HG03139 (cell line): ENCODE results near the gene PCSK6.
"Not testable (repeated sequence)": the region's sequence is repeated elsewhere in the genome, so short reads cannot be mapped to it uniquely, and the experiment has no call there.

Source experiments
- ATAC-seq: cut with Tn5 transposase; IDR thresholded peaks from one replicate; pipeline ENCODE4 v1.9.1; 2021; ENCODE audit not compliant: unreplicated experiment

The PCSK6 gene

DNA sequence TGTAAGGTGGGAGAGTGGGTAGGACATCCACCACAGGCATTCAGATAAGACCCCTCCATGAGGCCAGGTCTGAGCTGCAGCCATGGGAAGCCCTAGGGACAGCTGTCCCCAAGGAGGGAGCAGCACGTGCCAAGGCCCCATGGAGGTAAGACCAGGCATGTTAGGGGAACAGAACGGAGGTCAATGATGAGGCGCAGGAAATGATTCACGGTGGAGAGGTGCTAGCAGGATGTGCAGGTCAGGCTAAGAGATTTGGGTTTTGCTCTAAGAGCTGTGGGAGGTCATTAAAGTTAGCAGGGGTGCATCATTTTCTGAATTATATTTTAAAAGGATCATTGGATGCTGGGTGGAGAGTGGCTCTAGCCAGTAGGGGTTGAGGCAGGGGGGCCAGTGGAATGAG lies 128.1 kb downstream of the PCSK6 start:
- no peak for ATAC-seq

DNA sequence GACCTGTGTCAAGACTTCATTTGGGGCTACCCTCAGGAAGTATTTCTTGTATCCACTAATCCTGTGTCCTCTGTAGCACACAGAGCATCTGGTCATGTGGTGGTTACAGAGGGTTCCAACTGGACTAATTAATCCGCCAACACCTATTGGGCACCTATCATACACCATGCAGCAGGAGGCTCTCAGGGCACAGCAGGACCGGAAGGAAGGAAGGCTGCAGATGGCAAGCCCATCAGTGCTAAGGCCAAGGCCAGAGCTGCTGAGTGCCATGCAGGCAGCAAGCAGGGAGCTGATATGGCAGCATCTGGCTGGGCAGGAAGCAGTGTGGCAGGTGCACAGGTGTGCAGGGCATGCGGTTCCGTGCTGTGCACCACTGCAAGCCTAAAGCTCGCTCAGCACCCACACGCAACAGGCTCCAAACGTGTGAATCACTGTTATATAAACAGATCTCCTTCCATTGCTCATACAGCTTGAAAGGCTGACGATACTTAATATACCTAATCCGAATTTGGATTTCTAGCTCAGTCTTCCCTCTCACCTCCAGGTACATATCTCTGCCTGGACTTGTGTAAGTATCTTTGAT lies 130.1 kb downstream of the PCSK6 start:
- no peak for ATAC-seq

DNA sequence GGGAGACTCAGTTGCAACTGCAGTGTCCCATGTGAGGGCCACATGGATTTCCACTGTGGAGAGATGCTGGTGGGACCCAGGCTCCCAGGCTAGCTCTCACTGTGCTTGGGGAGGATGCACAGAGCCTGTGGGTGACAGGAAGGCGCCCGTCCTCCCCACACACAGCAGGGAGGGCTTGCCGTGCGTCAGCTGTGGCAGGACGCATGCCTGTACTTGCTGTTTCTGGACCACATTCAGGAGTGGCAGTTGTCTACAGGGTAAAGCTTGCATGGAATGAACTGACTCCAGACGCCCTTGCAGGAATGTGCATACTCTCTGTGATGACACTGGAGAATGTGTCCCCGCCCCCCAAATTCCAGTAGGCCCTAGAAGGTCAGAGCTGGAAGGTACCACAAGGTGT lies 130.6 kb downstream of the PCSK6 start:
- ATAC-seq, result no peak

DNA sequence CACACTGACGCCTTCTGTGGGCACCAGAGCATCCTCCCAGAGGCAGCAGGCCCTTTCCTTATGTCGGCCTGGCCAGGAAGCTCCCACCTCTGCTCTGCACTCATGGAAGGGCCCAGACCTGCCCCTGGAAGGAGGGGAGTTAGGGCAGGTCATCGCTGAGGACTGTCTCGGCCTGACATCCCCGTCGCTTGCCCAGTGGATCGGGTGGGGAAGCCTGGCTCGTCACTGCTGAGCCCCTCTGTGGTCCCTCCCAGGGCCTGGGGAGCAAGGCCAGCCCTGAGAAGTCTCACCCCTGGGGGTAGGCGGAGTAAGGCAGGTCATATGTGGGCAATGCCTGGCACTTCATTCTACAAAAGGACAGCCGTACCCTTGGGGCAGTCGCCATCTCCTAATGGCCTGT lies 131.6 kb downstream of the PCSK6 start:
- no peak for ATAC-seq

DNA sequence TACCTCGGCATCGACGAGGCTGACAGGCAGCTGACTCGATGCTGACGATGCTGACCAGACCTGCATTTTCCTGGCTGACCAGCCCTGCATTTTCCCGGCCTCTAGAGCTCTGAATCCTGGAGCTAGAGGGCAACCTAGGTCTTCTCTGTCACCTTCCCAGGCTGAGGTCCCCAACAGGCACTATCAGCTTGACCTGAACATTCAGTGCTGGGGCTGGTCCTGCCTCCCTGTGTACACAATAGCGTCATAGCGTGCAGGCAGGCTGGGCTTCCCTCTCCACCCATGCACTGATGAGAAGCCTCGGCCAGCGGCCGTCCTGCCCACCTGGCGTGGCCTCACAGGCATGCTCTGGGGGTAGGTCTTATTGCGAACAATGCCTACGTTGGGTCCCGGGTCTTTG lies 132.2 kb downstream of the PCSK6 start:
- ATAC-seq, result no peak

DNA sequence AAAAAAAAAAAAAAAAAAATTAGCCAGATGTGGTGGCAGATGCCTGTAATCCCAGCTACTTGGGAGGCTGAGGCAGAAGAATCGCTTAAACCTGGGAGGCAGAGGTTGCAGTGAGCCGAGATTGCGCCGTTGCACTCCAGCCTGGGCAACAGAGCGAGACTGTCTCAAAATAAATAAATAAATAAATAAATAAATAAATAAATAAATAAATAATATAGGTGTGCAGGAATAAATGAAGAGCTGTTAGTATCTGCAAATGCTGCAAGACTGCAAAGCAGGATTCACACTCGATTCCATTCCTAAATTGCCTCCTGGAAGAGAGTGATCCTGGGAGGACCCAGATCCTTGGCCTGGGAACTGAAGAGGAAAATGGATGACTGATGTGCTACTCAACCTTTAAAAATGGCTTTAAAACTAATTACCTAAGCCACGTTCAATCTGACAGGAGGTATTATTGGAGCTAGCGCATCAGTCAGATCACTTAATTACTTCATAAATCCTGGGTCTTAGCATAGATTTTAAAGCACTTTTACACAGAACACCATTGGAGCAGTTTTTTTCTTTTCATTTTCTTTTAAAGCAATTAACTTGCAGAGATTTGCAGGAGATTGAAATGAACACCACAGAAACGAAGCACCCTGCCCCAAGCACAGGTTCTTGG lies 132.9 kb downstream of the PCSK6 start:
- ATAC-seq, result not testable (repeated sequence)

DNA sequence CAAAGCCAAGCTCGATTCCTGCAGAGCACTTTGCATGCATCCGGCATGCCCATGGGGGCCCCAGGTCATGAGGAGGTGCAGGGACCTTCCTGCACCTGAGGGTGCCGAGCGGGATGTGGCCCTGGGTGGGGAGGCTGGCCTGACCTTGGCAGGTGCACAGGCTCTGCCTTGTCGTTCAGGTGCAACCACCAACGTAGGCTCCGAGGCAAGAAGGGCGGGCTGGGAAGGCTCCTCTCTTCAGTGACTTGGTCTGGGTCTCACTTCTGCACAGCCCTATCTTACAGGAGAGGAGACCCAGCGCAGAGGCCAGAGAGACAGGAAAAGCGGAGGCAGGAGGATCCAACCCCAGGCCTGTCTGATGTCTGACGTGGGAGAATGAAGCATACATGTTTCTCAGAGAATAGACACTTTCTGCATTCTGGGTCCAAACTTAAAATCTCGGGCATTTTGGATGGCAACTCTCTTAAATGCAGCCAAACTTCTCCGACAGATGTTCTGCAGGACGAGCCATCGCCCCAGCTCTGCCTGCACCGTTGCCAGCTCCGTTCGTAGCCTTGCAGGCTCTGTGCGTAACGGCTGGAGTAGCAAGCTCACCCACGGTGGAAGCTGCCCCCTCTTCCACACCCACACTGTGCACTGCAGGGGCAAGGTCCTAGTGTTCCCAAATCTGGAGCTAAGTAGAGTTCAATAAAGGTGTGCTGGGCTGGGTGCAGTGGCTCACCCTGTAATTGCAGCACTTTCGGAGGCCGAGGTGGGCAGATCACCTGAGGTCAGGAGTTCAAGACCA lies 133.6 kb downstream of the PCSK6 start:
- ATAC-seq, result no peak

DNA sequence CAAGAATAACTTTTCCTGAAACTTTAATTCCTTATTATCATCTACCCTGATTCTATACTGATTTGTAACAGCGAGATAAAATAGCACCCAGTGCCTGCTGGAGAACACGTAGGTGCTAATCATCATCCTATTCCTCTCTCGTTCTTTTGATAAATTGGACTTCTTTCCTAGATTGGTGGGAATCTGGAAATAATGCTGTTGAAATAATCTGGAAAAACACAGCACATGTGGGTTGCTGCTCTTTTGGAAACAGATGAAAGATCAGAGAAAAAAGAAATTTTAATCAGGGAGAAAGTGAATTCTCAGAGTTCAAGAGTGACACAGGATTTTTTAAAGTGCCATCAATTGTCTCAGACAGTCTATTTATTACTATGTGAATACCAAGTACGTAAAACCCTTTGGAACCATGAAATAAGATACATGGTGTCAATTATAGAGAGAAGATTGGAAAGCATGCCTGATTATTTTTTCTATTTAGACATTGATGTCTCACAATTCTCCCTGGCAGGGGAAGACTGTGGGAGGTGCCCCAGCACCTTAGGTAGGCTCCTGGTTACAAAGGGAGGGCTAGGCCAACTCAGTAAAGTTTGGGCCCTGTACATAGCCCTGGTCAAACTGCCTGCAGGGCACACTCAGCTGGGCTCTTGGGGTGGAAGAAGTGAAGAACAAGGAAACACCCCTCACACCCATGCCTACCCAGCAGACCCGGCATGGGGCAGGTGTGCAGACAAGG lies 134.4 kb downstream of the PCSK6 start:
- ATAC-seq, result no peak

DNA sequence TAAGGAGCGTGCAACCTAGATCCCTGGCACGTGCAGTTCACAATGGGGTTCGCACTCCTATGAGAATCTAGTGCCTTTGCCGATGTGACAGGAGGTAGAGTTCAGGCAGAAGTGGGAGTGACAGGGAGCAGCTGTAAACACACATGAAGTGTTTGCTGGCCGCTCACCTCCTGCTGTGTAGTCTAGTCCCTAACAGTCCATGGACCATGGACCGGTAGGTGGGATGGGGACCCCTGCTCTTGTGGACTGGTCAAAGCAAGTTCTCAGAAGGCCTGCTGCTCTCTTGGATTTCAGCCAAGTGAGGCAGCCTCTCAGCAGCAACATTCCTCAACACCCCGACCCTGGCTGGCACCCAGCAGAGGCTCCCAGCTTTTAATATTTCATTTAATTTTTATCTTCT lies 136.3 kb downstream of the PCSK6 start:
- ATAC-seq, result no peak

DNA sequence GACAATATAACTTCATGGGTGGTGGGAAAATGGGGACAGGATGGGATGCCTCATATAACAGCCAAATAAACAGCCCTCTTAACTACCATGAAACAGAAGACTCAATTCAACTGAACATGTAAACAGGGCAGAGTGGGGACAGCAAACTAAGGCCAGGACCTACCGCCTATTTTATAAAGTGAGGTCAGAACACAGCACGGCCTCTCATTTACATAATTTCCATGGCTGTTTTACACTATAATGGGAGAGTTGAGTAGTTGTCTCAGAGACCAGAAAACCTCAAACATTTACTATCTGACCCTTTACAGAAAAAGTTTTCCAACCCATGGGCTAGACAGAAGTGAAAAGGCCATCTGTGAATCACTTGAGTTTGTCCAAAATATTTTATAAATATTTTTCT lies 137.8 kb downstream of the PCSK6 start:
- ATAC-seq, result no peak

DNA sequence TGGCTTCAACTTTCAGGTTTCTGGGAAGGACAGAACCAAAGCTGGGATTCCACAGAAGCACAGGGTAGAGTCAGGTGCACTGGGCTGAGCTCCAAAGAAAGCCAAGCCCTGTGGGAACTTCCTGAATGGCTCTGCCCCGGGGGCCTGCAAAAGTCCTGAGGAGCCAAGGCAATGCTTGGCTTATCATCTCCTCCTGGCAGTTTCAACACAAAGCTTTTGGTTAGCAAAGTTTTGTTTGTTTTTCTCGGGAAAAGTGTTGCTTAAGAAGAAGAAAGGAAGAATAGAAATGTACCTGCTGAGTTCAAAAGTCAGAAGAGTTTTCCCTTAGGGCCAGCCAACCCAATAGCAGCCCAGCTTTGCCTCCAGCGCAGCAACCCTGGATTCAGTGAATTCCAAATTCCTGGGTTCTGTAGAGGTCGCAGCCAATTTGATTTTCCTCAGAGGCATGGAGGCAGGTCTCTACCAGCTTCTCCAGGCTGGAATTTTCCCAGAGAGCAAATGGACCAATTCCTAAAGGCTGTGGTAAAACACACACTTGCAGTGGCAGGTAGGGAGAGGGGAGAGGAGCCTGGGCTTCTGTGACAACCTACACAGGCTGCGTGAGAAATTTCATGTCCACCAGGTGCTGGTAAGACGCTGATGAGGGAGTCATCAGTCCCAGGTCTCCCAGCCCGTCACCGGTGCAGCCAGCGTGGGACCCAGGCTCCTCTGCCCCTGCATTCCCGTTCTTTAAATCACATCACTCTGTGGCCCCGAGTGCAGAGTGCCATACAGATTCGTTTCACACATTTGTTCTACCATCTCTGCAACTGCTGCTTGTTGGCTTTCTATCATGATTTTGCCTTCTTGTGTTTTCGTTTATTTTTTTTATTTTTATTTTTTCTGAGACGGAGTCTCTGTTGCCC lies 140.2 kb downstream of the PCSK6 start:
- no peak for ATAC-seq

DNA sequence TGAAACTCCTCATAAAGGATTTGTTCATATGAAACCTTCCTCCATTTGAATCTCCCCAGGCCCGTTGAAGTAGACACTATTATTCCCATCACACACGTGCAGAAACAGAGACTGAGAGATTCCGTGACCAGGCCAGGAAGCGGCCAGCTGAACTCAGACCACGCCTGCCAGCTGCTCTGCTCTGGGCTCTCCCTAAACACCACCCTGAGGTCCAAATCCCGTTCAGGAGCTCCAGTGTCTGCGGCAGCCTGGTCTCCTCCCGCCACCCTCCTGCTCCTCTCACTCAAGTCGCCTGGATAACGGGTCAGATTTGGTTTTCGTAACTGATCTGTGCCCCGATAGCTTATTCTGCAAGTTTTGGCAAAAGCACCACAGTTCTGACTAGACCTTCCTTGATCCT lies 140.9 kb downstream of the PCSK6 start:
- ATAC-seq, result no peak

DNA sequence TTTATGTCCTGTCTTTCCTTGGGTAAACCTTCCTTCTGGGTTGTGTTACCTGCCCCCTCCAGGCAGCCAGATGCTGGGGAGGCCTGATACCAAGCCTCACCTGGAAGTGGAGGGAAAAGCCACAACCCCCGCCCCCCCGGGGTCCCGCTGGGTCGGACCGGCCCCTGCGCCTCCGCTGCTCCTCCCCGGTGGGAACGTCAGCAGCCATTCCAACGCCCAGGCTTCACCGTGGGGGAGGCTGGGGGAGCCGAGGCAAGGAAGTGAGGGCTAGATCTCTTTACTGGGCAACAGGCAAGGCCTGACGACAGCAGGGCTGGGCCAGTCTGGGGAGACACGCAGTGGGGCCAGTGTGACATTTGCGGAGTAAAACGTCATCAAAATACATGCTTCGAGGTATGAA lies 141.5 kb downstream of the PCSK6 start:
- no peak for ATAC-seq

DNA sequence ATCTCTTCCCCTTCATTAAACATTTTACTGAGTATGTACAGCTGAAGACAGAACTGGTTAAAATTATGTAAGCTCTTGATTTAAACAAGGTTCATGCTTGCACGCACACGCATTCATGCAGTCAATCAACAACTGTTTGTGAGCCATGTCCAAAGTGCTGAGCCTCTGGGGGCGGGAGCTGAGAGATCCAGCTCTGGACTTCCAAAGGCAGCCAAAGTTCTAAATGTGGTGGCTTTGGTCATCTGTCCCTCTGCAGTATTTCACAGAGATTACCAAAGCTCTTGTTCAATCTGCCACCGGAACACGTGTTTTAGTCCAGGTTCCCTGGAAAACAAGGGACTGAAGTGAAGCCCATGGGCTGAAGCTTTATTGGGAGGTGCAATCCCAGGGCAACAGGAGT lies 142.1 kb downstream of the PCSK6 start:
- no peak for ATAC-seq

DNA sequence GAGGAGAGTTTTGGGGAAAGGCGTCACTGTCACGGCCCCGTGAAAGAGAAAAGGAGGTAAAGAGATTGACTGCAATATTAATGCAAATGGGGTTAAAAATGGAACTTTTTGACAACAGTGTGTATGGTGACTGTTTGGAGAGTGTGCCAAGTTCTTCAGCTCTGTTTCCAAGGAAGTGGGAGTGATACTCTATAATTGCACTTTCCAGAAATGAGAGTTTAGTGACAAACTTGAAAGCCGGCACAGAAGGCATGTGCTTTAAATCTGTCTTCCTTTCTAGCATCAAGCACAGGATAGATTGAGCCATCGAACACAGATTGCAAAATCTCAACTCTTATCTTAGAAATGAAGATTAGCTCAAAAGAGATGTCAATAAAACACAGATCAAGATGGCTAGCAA lies 142.6 kb downstream of the PCSK6 start:
- ATAC-seq, result no peak

DNA sequence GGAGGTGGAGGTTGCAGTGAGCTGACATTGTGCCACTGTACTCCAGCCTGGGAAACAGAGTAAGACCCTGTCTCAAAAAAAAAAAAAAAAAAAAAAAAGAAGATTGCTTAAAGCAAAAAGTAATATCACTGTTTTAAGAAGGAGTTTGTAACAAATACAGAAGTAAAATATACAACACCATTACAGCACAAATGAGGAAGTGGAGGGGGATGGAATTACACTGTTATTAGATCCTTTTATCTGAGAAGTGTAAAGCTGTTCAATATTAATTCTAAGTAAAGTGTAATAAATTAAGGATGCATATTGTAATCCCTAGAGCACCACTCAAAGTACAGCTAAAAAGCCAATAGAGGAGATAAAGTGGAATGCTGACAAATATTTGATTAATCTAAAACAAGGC lies 147.5 kb downstream of the PCSK6 start:
- ATAC-seq, result no peak

DNA sequence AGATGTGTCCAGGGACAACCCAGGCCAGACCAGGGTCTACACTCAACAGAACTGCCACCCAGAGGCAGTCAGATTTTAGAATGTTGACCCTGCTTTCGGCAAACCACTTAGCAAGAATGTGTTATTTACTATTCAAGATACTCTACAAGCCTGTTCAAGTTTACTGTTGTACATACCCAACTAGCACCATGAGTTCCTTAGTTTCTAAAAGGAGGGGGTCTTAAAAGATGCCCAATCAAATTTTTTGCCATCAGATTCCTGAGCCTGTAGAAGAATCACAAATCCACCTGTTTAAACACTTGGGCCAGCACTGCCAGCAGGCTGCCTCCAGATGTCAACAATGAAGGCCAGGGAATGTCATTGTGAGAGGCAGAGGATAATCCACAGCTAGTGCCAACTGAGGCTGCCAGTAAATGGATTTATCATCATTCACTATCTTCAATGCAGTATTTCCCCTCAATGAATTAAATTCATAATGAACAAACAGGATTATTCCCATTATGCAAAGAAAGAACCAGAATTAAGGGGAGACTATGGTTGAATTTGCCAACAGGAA lies 150.9 kb downstream of the PCSK6 start:
- ATAC-seq, result no peak

DNA sequence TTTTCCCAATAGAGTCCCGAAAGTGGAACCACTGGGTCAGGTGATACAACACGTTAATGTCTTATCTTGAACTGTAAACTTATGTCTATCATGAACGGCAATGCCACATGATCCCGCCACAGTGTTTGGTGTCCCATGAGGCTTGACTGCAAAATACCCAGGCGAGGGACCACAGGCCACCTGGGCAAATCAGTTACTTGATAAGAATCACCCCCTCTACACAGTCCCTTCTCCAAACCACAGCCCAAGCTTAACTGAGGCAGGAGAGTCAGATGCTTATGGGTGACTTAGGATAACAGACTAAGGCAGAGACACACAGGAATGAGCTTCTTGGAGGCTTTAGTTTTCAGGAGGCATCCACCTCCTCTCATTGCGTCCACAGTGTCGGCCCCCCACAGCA lies 151.5 kb downstream of the PCSK6 start:
- ATAC-seq, result no peak

DNA sequence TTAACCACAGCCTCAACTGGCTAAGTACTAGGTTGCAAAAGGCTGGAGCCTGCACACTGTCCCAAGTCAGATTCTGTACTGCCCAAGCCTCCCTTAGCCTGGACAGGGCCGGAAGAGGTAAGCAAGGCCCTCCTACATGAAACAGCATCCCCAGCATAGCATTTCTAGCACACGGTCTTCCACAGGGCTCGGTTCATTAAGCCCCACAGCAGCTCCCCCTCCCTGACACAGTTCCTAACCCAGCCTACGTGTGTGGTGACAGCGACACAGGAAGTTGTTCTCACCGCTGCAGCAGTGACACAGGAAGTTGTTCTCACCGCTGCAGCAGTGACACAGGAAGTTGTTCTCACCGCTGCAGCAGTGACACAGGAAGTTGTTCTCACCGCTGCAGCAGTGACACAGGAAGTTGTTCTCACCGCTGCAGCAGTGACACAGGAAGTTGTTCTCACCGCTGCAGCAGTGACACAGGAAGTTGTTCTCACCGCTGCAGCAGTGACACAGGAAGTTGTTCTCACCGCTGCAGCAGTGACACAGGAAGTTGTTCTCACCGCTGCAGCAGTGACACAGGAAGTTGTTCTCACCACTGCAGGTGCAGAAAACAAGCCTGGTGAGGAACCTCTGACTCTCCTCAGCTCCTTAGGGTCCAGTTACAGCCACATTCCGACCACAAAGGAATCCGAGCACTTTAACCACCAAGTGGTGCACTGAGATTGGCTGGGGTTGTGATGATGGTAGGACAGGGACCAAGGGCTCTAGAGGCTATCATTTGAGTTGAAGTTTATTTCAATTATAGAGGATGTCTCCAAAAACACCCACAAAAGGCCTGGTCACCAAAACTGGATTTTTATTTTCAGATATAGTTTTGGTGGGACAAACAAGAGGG lies 155.4 kb downstream of the PCSK6 start:
- not testable (repeated sequence) for ATAC-seq
